Panc1 (cell line): ENCODE results near the gene SEPTIN8.

Source experiments
- POLR2AphosphoS5 ChIP-seq: IDR thresholded peaks from 2 replicates; pipeline ENCODE4 v1.6.1; 2012; ENCODE audit warnings: mild to moderate bottlenecking, low read depth, low read length, moderate library complexity
- SIN3A ChIP-seq: IDR thresholded peaks from 2 replicates; pipeline ENCODE4 v1.6.1; 2012; ENCODE audit warnings: low read depth, mild to moderate bottlenecking, low read length, moderate library complexity, borderline replicate concordance; ENCODE audit not compliant: insufficient read depth
- TCF7L2 ChIP-seq: IDR thresholded peaks from 2 replicates; pipeline ENCODE4 v1.6.1; 2011; ENCODE audit warnings: mild to moderate bottlenecking, low read depth, low read length, inconsistent platforms
- TF ChIP-seq, protein P1 (sequence below): fragments of 450-650 bp; IDR thresholded peaks from 2 replicates; pipeline ENCODE4 v1.5.1; 2017; ENCODE audit warnings: mild to moderate bottlenecking
- TF ChIP-seq, protein P2 (sequence below), 2 experiments: IDR thresholded peaks; 2 replicates each; pipeline ENCODE4 v1.6.1; 2011 to 2012; ENCODE audit warnings: low read depth in 2 of 2, control low read depth in 1 of 2, low read length in 1 of 2, mild to moderate bottlenecking in 1 of 2, moderate library complexity in 1 of 2; ENCODE audit not compliant: insufficient read depth in 1 of 2

DNA sequence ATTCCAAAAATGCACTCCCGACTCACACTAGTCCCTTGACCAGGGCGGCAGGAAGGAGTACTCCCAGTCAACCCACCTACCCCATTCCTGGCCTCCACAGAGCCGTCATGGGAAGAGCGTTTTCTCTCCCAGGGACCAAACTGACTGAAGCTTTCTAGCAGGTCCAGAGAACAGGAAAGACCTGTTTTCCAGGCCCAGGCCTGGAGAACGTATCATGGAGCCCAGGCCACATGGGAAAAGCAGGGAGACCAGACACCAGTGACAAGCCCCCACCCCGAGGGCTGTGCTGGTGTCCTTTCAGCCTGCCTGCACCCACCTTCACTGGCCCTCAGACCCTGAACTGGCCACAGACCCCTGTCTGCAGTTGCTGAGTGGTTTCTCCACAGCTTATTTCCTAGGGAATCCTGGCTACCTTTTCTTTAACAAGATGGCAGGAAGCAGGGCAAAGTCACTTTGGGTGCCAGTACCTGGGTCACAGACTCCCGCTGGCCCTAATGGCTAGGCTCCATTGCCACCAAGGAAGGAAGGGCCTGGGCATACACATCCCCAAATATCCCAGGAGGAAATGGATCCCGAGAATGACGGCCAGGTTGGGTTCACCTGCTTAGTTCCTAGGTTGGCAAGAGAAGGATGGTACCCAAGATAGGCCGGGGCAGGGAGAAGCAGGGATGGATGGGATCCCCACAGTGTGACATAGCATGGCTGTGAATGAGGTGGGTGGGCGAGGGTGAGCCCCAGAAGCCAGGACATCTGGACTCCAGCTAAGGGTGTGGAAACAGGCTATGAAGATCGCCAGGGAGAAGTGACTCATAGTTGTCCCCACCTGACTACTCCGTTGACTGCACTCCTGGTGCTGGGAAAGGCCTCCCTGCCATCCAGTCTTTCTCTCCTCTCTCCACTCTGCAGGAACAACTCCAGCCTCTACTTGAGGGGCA, 17.7 kb downstream of the SEPTIN8 start:
- TF ChIP-seq POLR2AphosphoS5 (no peak), TCF7L2 (no peak), SIN3A (no peak)
- TF ChIP-seq, protein P1, sequence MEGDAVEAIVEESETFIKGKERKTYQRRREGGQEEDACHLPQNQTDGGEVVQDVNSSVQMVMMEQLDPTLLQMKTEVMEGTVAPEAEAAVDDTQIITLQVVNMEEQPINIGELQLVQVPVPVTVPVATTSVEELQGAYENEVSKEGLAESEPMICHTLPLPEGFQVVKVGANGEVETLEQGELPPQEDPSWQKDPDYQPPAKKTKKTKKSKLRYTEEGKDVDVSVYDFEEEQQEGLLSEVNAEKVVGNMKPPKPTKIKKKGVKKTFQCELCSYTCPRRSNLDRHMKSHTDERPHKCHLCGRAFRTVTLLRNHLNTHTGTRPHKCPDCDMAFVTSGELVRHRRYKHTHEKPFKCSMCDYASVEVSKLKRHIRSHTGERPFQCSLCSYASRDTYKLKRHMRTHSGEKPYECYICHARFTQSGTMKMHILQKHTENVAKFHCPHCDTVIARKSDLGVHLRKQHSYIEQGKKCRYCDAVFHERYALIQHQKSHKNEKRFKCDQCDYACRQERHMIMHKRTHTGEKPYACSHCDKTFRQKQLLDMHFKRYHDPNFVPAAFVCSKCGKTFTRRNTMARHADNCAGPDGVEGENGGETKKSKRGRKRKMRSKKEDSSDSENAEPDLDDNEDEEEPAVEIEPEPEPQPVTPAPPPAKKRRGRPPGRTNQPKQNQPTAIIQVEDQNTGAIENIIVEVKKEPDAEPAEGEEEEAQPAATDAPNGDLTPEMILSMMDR: no peak
- TF ChIP-seq, protein P2, sequence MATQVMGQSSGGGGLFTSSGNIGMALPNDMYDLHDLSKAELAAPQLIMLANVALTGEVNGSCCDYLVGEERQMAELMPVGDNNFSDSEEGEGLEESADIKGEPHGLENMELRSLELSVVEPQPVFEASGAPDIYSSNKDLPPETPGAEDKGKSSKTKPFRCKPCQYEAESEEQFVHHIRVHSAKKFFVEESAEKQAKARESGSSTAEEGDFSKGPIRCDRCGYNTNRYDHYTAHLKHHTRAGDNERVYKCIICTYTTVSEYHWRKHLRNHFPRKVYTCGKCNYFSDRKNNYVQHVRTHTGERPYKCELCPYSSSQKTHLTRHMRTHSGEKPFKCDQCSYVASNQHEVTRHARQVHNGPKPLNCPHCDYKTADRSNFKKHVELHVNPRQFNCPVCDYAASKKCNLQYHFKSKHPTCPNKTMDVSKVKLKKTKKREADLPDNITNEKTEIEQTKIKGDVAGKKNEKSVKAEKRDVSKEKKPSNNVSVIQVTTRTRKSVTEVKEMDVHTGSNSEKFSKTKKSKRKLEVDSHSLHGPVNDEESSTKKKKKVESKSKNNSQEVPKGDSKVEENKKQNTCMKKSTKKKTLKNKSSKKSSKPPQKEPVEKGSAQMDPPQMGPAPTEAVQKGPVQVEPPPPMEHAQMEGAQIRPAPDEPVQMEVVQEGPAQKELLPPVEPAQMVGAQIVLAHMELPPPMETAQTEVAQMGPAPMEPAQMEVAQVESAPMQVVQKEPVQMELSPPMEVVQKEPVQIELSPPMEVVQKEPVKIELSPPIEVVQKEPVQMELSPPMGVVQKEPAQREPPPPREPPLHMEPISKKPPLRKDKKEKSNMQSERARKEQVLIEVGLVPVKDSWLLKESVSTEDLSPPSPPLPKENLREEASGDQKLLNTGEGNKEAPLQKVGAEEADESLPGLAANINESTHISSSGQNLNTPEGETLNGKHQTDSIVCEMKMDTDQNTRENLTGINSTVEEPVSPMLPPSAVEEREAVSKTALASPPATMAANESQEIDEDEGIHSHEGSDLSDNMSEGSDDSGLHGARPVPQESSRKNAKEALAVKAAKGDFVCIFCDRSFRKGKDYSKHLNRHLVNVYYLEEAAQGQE (IDR thresholded peaks at IDR 0.05; ENCODE audit: insufficient read depth in 1 of 2, low read depth in 2 of 2, low read length in 1 of 2): no peak
